Sigmoid colon (tissue), 7 donors: ENCODE data around the gene PSPN. TPM values are rescaled to one million over a fixed set of nuclear protein-coding genes. Genes with fewer than 3 reads are reported as not detected.

Source experiments
- DNase-seq: peaks from one replicate; pipeline ENCODE4 v3.0.0-alpha.2; 2019
- H3K27ac ChIP-seq, 4 donors: fragments of 200-600 bp; sonication (generic); one replicate each; pipeline ENCODE4 v1.5.1; 2016 to 2019; ENCODE audit warnings: mild to moderate bottlenecking in 1 of 4
- H3K27me3 ChIP-seq, 3 donors: fragments of 200-600 bp; sonication (generic); one replicate each; pipeline ENCODE4 v1.5.1; 2019; ENCODE audit warnings: mild to moderate bottlenecking in 1 of 3
- H3K36me3 ChIP-seq, 4 donors: fragments of 200-600 bp; sonication (generic); one replicate each; pipeline ENCODE4 v1.5.1; 2016 to 2019
- H3K4me1 ChIP-seq, 4 donors: fragments of 200-600 bp; sonication (generic); one replicate each; pipeline ENCODE4 v1.5.1; 2017 to 2019
- H3K4me3 ChIP-seq, 4 donors: fragments of 200-600 bp; sonication (generic); one replicate each; pipeline ENCODE4 v1.5.1; 2017 to 2019; ENCODE audit warnings: mild to moderate bottlenecking in 2 of 4, moderate library complexity in 1 of 4
- H3K9me3 ChIP-seq, 4 donors: fragments of 200-600 bp in 3 of 4; sonication (generic) in 3 of 4; one replicate each; pipeline versions ENCODE4 v1.5.1 to v1.6.1; 2013 to 2019
- CTCF ChIP-seq, 4 experiments: fragments of 450-650 bp in 3 of 4; fragments of 200-600 bp in 1 of 4; IDR thresholded peaks; one replicate each; pipeline ENCODE4 v1.5.1; 2016 to 2019; ENCODE audit warnings: antibody characterized with exemption in 4 of 4, mild to moderate bottlenecking in 3 of 4, moderate library complexity in 2 of 4
- EP300 ChIP-seq, 4 donors: sonication (generic); formaldehyde crosslinking; IDR thresholded peaks; one replicate each; pipeline ENCODE4 v1.6.1; 2017; ENCODE audit warnings: antibody characterized with exemption in 4 of 4
- POLR2A ChIP-seq, 2 donors: fragments of 450-650 bp; IDR thresholded peaks; one replicate each; pipeline ENCODE4 v1.6.1; 2016; ENCODE audit warnings: antibody characterized with exemption in 2 of 2, mild to moderate bottlenecking in 2 of 2, moderate library complexity in 2 of 2
- POLR2AphosphoS5 ChIP-seq, 4 donors: sonication (generic); formaldehyde crosslinking; IDR thresholded peaks; one replicate each; pipeline ENCODE4 v1.6.1; 2017; ENCODE audit warnings: antibody characterized with exemption in 4 of 4
- WGBS, 2 donors: extraction: QIAGEN DNeasy Blood & Tissue Kit; methylation state at CpG; one replicate each; pipeline ENCODE4 v1.1.7; 2013; 5-methylcytosine and 5-hydroxymethylcytosine counted together
- intact Hi-C: fragments of 100-400 bp; cut with DNase I; formaldehyde crosslinking; loops from one replicate; pipeline ENCODE4 v1.15.1; 2023
- polyA plus RNA-seq, 3 donors: library from polyadenylated mRNA; stranded (reverse); fragments of 200-250 nt; gene quantifications; one replicate each; pipeline ENCODE4 v1.2.3, GENCODE V29; 2013
- total RNA-seq, 4 donors: library from RNA; depleted of rRNA; stranded (reverse); fragments of >200 nt; gene quantifications; one replicate each; pipeline ENCODE4 v1.1.0, GENCODE V29; 2016
- donor health status: healthy with polysubstance abuse.
- donor health status: Bipolar disorder and iron deficiency.
- donor health status: healthy.

PSPN gene
- total and polyA plus RNA-seq, 7 donors, result 0.41 to 5.8 (median 0.71) TPM

- intact Hi-C loops, result no loop called here
- H3K9me3 ChIP-seq, result no peaks in the 10 kb centered on the region
- H3K4me3 ChIP-seq, result no peak overlapping the region
- peak; percentile 66 for DNase-seq
- H3K27me3 ChIP-seq, result no peaks in the 10 kb centered on the region
- no peak overlapping the region for H3K27ac ChIP-seq
- 95 to 96% methylated on average over 32 of the region's 32 CpGs for WGBS, 2 donors
- peaks cover 55 to 69% (median 67%) of the 10 kb centered on the region in 4 donors for H3K36me3 ChIP-seq
- TF ChIP-seq POLR2AphosphoS5 (IDR thresholded peaks at IDR 0.05) (no peak), EP300 (IDR thresholded peaks at IDR 0.05) (no peak), POLR2A (IDR thresholded peaks at IDR 0.05) (no peak)
- H3K4me1 ChIP-seq, result peaks cover 0 to 15% (median 9%) of the 10 kb centered on the region in 4 donors
Measured at GRCh38 chr19:6415591-6416190, 40.0 kb upstream of the PSPN start.

- Histone ChIP-seq H3K27me3 (no peaks in the 10 kb centered on the region), H3K4me3 (no peak overlapping the region), H3K9me3 (no peaks in the 10 kb centered on the region), H3K27ac (no peak overlapping the region), H3K36me3 (peaks cover 54 to 62% (median 61%) of the 10 kb centered on the region in 4 donors), H3K4me1 (peaks cover 0 to 15% (median 9%) of the 10 kb centered on the region in 4 donors)
- intact Hi-C loops, result no loop called here
- no peak for TF ChIP-seq POLR2AphosphoS5 (IDR thresholded peaks at IDR 0.05)
- no peak for TF ChIP-seq EP300 (IDR thresholded peaks at IDR 0.05)
- TF ChIP-seq CTCF (IDR thresholded peaks at IDR 0.05), result no peak
- no peak for TF ChIP-seq POLR2A (IDR thresholded peaks at IDR 0.05)
- WGBS, 2 donors, result 93 to 95% methylated on average over 47 of the region's 47 CpGs
- DNase-seq, result no peak
Measured at GRCh38 chr19:6414793-6415590, 39.3 kb upstream of the PSPN start.

GRCh38 chr19:6413721-6414643 lies 38.2 kb upstream of the PSPN start:
- Histone ChIP-seq H3K36me3 (peaks cover 44 to 52% (median 51%) of the 10 kb centered on the region in 4 donors), H3K4me1 (peaks cover 0 to 15% (median 9%) of the 10 kb centered on the region in 4 donors), H3K4me3 (no peak overlapping the region), H3K27me3 (no peaks in the 10 kb centered on the region), H3K27ac (peak overlapping the region; percentile 19 to 48 (median 42)), H3K9me3 (no peaks in the 10 kb centered on the region)
- intact Hi-C loops, result no loop called here
- no peak for DNase-seq
- TF ChIP-seq EP300 (IDR thresholded peaks at IDR 0.05), result no peak
- TF ChIP-seq POLR2AphosphoS5 (IDR thresholded peaks at IDR 0.05), result no peak
- TF ChIP-seq CTCF (IDR thresholded peaks at IDR 0.05), result no peak
- 80 to 83% methylated on average over 42 of the region's 42 CpGs for WGBS, 2 donors

- intact Hi-C loops, result no loop called here
- WGBS, 2 donors, result 28 to 58% methylated on average over 10 of the region's 10 CpGs
- H3K27ac ChIP-seq, result peak overlapping the region in 3 of 4 donors; percentile 37 to 48 (median 46)
Measured at GRCh38 chr19:6413291-6413690, 37.6 kb upstream of the PSPN start.

More at GRCh38 chr19:6413291-6413690, 37.6 kb upstream of the PSPN start:
- no peak for DNase-seq
- Histone ChIP-seq H3K36me3 (peaks cover 37 to 45% (median 44%) of the 10 kb centered on the region in 4 donors), H3K27me3 (no peaks in the 10 kb centered on the region), H3K9me3 (no peaks in the 10 kb centered on the region), H3K4me3 (no peak overlapping the region), H3K4me1 (peaks cover 0 to 15% (median 9%) of the 10 kb centered on the region in 4 donors)
- TF ChIP-seq EP300 (IDR thresholded peaks at IDR 0.05) (no peak), CTCF (IDR thresholded peaks at IDR 0.05) (no peak), POLR2A (IDR thresholded peaks at IDR 0.05) (no peak), POLR2AphosphoS5 (IDR thresholded peaks at IDR 0.05) (no peak)
